ENCODE results near the gene TMEM242. TPM values are rescaled to one million over a fixed set of nuclear protein-coding genes. Genes with fewer than 3 reads are reported as not detected.

The TMEM242 gene
- total and polyA plus RNA-seq, 2 donors (not counting 3 experiments of a cell fraction or from before 2014, with no cell fraction given), result 5.3 to 15.5 TPM

DNA sequence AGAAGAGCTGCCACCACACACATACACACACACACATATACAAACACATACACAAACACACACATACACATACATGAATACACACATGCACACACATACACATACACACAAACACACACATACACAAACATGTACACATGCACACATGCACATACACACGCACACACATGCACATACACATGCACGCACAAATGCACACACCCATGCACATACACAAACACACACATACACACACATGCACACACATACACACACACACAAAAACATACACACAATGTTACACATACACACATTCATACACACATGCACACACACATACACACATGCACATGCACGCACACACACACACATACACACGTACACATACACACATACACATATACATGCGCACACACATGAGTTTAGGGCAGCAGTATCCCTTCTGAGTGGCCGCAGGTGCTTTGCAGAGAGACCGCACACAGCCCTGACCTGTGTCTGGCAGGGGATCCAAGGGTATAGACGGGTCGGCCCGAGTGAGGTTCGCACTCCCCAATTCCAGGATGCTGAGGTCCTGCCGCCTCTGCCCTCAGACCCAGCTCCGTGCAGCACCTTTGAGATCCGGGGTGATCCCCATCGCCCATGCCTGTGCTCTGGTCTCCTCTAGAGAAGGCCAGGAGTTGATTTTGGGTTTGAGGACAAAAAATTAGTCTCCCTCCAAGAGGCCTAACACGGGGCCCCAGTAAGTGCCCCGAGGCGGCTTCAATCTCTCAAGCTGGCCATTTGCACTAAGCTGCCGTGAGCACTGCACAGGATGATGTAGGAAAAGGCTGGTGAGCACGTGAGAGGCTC is 56.8 kb downstream of the TMEM242 start:
- no TSS peak for BruUV-seq (replicated peaks)
- dilution Hi-C loops (cut with MboI; ENCODE audit: extremely low pct_ligation_motif_present, low sequenced_read_pairs), result no loop called here
- Histone ChIP-seq H3K9ac (replicated peaks; ENCODE audit: extremely low read depth, insufficient read depth, low read length) (no peak overlapping the region), H3K27me3 (ENCODE audit: control insufficient read depth in 2 of 2, insufficient read depth in 2 of 2, low read length in 2 of 2) (no peaks in the 10 kb centered on the region), H3K4me2 (ENCODE audit: insufficient read depth, low read length) (no peak overlapping the region), H3K36me3 (ENCODE audit: control insufficient read depth in 2 of 2, extremely low read depth in 1 of 2, insufficient read depth in 2 of 2, low read length in 2 of 2) (no peaks in the 10 kb centered on the region), H3K9me3 (replicated peaks; ENCODE audit: control insufficient read depth, insufficient read depth, low read length) (no peaks in the 10 kb centered on the region), H3K9me1 (replicated peaks; ENCODE audit: control insufficient read depth, extremely low read depth, insufficient read depth, low read length) (no peaks in the 10 kb centered on the region), H4K20me1 (replicated peaks; ENCODE audit: control insufficient read depth, extremely low read depth, insufficient read depth, low read length) (no peaks in the 10 kb centered on the region), H3K4me3 (replicated peaks in 1 of 3; ENCODE audit: insufficient read depth in 1 of 3, low read depth in 1 of 3, low read length in 3 of 3) (no peak overlapping the region), H3K79me2 (ENCODE audit: control insufficient read depth, insufficient read depth, low read length) (no peaks in the 10 kb centered on the region), H3K27ac (ENCODE audit: insufficient read depth, low read depth, low read length) (no peak overlapping the region), H2AFZ (ENCODE audit: low read depth, low read length) (no peak overlapping the region), H3K4me1 (ENCODE audit: control insufficient read depth, extremely low read depth, insufficient read depth, low read length) (peaks cover 12% of the 10 kb centered on the region)
- no peak for FAIRE-seq
- no peak for DNase-seq (ENCODE audit: low read depth, low spot score)
- intact Hi-C loops (cut with micrococcal nuclease), result no loop called here
- TF ChIP-seq MYC (IDR thresholded peaks at IDR 0.05; ENCODE audit: low read depth, low read length) (no peak), FOS (IDR thresholded peaks at IDR 0.05; ENCODE audit: borderline replicate concordance, insufficient read depth, low read length) (no peak), POLR2A (IDR thresholded peaks at IDR 0.05; ENCODE audit: low read depth, low read length) (no peak), EZH2 (IDR thresholded peaks at IDR 0.05; ENCODE audit: borderline replicate concordance, low read depth, low read length, severe bottlenecking) (no peak)
- ChIA-PET CTCF (interaction anchor here (1.7 kb wide), 1 partner anchor 36 kb away, joined by 3 read pairs; no protein-coding TSS in a partner anchor), POLR2A (no interaction called here)

- no peak for DNase-seq (ENCODE audit: low read depth, low spot score)
- no peaks in the 10 kb centered on the region for H3K9me3 ChIP-seq (replicated peaks; ENCODE audit: control insufficient read depth, insufficient read depth, low read length)
- FAIRE-seq, result no peak
- peaks cover under 1 to 1% of the 10 kb centered on the region in 2 experiments for H3K27me3 ChIP-seq (ENCODE audit: control insufficient read depth in 2 of 2, insufficient read depth in 2 of 2, low read length in 2 of 2)
- no peak overlapping the region for H3K27ac ChIP-seq (ENCODE audit: insufficient read depth, low read depth, low read length)
- no TSS peak for BruUV-seq (replicated peaks)
- TF ChIP-seq CTCF (IDR thresholded peaks at IDR 0.05; ENCODE audit: extremely low read depth in 1 of 2, insufficient read depth in 1 of 2, low read depth in 1 of 2, low read length in 2 of 2) (no peak), JUN (IDR thresholded peaks at IDR 0.05; ENCODE audit: borderline replicate concordance, insufficient read depth, insufficient read length, low read depth) (no peak), POLR2A (IDR thresholded peaks at IDR 0.05; ENCODE audit: low read depth, low read length) (no peak), GATA2 (IDR thresholded peaks at IDR 0.05; ENCODE audit: insufficient read depth, insufficient read length, low read depth, low read length) (no peak), FOS (IDR thresholded peaks at IDR 0.05; ENCODE audit: borderline replicate concordance, insufficient read depth, low read length) (no peak), EZH2 (IDR thresholded peaks at IDR 0.05; ENCODE audit: borderline replicate concordance, low read depth, low read length, severe bottlenecking) (no peak), MYC (IDR thresholded peaks at IDR 0.05; ENCODE audit: low read depth, low read length) (no peak), POLR2AphosphoS5 (IDR thresholded peaks at IDR 0.05; ENCODE audit: insufficient read depth, low read depth, low read length) (no peak)
- TF ChIP-seq, protein P1, sequence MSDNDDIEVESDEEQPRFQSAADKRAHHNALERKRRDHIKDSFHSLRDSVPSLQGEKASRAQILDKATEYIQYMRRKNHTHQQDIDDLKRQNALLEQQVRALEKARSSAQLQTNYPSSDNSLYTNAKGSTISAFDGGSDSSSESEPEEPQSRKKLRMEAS (IDR thresholded peaks at IDR 0.05; ENCODE audit: insufficient read depth, insufficient read length), result no peak
- no peak overlapping the region for H3K4me2 ChIP-seq (ENCODE audit: insufficient read depth, low read length)
- POLR2A ChIA-PET, result no interaction called here
- dilution Hi-C loops (cut with MboI; ENCODE audit: extremely low pct_ligation_motif_present, low sequenced_read_pairs) (no loop called here), intact Hi-C loops (cut with micrococcal nuclease) (no loop called here)
- no peaks in the 10 kb centered on the region for H3K36me3 ChIP-seq (ENCODE audit: control insufficient read depth in 2 of 2, extremely low read depth in 1 of 2, insufficient read depth in 2 of 2, low read length in 2 of 2)
- peaks cover 12% of the 10 kb centered on the region for H3K4me1 ChIP-seq (ENCODE audit: control insufficient read depth, extremely low read depth, insufficient read depth, low read length)
- CTCF ChIA-PET, result interaction anchor here (0.7 to 1.2 kb wide), 2 partner anchors 12 to 14 kb away, joined by 3 read pairs; no protein-coding TSS in a partner anchor
- H3K79me2 ChIP-seq (ENCODE audit: control insufficient read depth, insufficient read depth, low read length), result no peaks in the 10 kb centered on the region
- H3K9ac ChIP-seq (replicated peaks; ENCODE audit: extremely low read depth, insufficient read depth, low read length), result no peak overlapping the region
- no peak overlapping the region for H2AFZ ChIP-seq (ENCODE audit: low read depth, low read length)
- no peaks in the 10 kb centered on the region for H3K9me1 ChIP-seq (replicated peaks; ENCODE audit: control insufficient read depth, extremely low read depth, insufficient read depth, low read length)
- no peak overlapping the region for H3K4me3 ChIP-seq (replicated peaks in 1 of 3; ENCODE audit: insufficient read depth in 1 of 3, low read depth in 1 of 3, low read length in 3 of 3)
- no peaks in the 10 kb centered on the region for H4K20me1 ChIP-seq (replicated peaks; ENCODE audit: control insufficient read depth, extremely low read depth, insufficient read depth, low read length)
Measured at GRCh38 chr6:157265635-157266034, 57.7 kb downstream of the TMEM242 start.

All from endothelial cell of umbilical vein (primary cell).